ENCODE measurements around the gene LNPK.

The LNPK gene

GRCh38 chr2:176001916-176002687 is at the start of gene LNPK:
TSS of gene LNPK (minus strand) at chr2:176002267. CDS start at chr2:175995584, 6,683 bp downstream.
- TF ChIP-seq CTCF (IDR thresholded peaks at IDR 0.05), result no peak

- no peak for TF ChIP-seq CTCF (IDR thresholded peaks at IDR 0.05)
These were observed 37.3 kb upstream of the LNPK start for GRCh38 chr2:176039375-176039774.

GRCh38 chr2:176038694-176039093 is 36.6 kb upstream of the LNPK start:
- no peak for TF ChIP-seq CTCF (IDR thresholded peaks at IDR 0.05)

GRCh38 chr2:176035013-176035691 is 33.1 kb upstream of the LNPK start:
- no peak for TF ChIP-seq CTCF (IDR thresholded peaks at IDR 0.05)

- no peak for TF ChIP-seq CTCF (IDR thresholded peaks at IDR 0.05)
These were observed 25.7 kb upstream of the LNPK start for GRCh38 chr2:176027806-176028205.

GRCh38 chr2:176025932-176026331 is 23.9 kb upstream of the LNPK start:
- TF ChIP-seq CTCF (IDR thresholded peaks at IDR 0.05), result no peak

GRCh38 chr2:176024083-176024482 is 22.0 kb upstream of the LNPK start:
- TF ChIP-seq CTCF (IDR thresholded peaks at IDR 0.05), result no peak

All from LNCAP (cell line).